Measurements from ENCODE around the gene HDDC2. TPM values are rescaled to one million over a fixed set of nuclear protein-coding genes. Genes with fewer than 3 reads are reported as not detected.

The HDDC2 gene
- total and polyA plus RNA-seq, 2 donors from 2014 or later, result 69.8 to 161 TPM

DNA sequence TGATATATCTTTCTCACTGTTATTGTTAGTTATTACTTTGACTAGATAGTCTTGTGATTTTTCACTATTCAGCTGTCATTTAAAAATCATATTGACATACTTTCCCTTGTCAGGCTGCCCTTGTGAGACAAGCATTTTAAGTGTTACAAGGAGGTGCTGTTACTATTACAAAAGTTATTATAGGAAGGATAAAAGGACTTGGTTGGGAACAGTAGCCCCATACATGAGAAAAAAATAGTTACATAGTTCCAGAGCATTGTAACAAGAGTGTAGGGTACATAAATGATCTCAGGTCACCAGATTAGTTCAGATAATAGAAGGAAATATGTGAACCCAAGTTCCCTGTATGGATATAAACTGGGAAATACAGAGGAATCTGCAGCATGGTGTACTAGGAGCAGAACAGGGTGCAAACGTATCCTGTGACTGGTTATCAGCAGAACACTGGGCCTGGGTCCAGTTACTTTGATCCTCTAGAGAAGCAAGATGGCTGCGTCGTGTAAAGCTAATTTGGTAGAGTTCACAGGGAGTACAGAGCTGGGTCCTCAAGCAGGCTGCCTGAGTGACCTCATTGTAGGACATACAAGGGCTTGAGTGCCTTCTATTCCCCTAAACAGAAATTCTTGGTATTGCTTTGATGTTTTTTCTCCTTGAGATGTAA lies 38.5 kb upstream of the HDDC2 start:
- H3K9me3 ChIP-seq (ENCODE audit: control insufficient read depth in 2 of 3, insufficient read depth in 1 of 3, low read length in 3 of 3), result no peaks in the 10 kb centered on the region
- no peak overlapping the region for H3K9ac ChIP-seq (ENCODE audit: low read length in 3 of 3)
- no peaks in the 10 kb centered on the region for H3K27me3 ChIP-seq (ENCODE audit: control insufficient read depth, insufficient read depth, low read length)
- H3K36me3 ChIP-seq (ENCODE audit: control insufficient read depth in 2 of 3, insufficient read depth in 3 of 3, low read length in 3 of 3), result no peaks in the 10 kb centered on the region
- no peak overlapping the region for H3K4me3 ChIP-seq (ENCODE audit: low read length in 3 of 3)
- H3K4me1 ChIP-seq (ENCODE audit: control insufficient read depth in 2 of 3, insufficient read depth in 2 of 3, low read depth in 1 of 3, low read length in 3 of 3), result no peaks in the 10 kb centered on the region
- TF ChIP-seq, protein P1, sequence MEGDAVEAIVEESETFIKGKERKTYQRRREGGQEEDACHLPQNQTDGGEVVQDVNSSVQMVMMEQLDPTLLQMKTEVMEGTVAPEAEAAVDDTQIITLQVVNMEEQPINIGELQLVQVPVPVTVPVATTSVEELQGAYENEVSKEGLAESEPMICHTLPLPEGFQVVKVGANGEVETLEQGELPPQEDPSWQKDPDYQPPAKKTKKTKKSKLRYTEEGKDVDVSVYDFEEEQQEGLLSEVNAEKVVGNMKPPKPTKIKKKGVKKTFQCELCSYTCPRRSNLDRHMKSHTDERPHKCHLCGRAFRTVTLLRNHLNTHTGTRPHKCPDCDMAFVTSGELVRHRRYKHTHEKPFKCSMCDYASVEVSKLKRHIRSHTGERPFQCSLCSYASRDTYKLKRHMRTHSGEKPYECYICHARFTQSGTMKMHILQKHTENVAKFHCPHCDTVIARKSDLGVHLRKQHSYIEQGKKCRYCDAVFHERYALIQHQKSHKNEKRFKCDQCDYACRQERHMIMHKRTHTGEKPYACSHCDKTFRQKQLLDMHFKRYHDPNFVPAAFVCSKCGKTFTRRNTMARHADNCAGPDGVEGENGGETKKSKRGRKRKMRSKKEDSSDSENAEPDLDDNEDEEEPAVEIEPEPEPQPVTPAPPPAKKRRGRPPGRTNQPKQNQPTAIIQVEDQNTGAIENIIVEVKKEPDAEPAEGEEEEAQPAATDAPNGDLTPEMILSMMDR (IDR thresholded peaks at IDR 0.05; ENCODE audit: borderline replicate concordance, extremely low read depth, insufficient read depth), result no peak
- DNase-seq (no peak), FAIRE-seq (no peak)
- intact Hi-C loops (cut with DNase I), result no loop called here
- no peak overlapping the region for H3K27ac ChIP-seq (ENCODE audit: low read depth in 2 of 2, low read length in 2 of 2)

DNA sequence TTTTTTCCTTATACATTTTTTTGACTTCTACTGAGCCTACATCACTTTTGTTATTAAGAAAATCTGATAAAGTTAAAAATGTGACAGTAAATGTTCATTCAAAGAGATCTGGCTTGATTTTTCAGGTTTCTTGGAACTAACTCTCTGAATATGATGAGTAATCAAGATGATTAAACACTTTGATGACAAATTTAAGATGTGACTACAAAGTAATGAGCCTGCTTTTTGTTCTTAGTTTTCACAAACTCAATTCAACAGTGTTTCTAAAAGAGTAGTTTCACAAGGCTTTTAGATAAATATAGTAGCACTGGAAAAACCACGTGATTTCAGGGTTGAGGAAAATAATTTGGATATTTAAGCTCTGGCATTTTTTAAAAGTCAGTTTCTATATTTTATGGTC lies 37.9 kb upstream of the HDDC2 start:
- Histone ChIP-seq H3K27ac (ENCODE audit: low read depth in 2 of 2, low read length in 2 of 2) (no peak overlapping the region), H3K9me3 (ENCODE audit: control insufficient read depth in 2 of 3, insufficient read depth in 1 of 3, low read length in 3 of 3) (no peaks in the 10 kb centered on the region), H3K4me1 (ENCODE audit: control insufficient read depth in 2 of 3, insufficient read depth in 2 of 3, low read depth in 1 of 3, low read length in 3 of 3) (no peaks in the 10 kb centered on the region), H3K36me3 (ENCODE audit: control insufficient read depth in 2 of 3, insufficient read depth in 3 of 3, low read length in 3 of 3) (no peaks in the 10 kb centered on the region), H3K27me3 (ENCODE audit: control insufficient read depth, insufficient read depth, low read length) (no peaks in the 10 kb centered on the region), H3K9ac (ENCODE audit: low read length in 3 of 3) (no peak overlapping the region), H3K4me3 (ENCODE audit: low read length in 3 of 3) (no peak overlapping the region)
- FAIRE-seq (no peak), DNase-seq (no peak)
- TF ChIP-seq, protein P1 (IDR thresholded peaks at IDR 0.05; ENCODE audit: borderline replicate concordance, extremely low read depth, insufficient read depth), result no peak
- intact Hi-C loops (cut with DNase I), result no loop called here

DNA sequence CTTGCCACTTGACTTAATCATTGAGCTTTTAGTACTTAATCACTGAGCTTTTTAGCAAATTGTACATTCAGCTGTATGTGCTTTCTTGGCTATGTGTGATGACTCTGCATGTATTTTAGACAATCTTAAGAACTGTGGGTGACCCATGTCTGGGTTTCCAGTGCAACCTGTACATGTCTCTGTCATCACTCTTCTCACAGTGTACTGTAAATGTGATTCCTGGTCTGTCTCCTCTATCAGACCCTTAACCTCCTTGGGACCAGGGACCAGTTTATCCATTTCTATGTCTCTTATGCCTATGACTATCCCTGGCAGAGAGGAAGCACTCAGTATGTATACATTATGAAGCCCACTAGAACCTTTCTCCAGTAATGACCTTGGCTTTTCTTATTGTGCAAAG lies 36.6 kb upstream of the HDDC2 start:
- DNase-seq (no peak), FAIRE-seq (no peak)
- Histone ChIP-seq H3K4me3 (ENCODE audit: low read length in 3 of 3) (no peak overlapping the region), H3K4me1 (ENCODE audit: control insufficient read depth in 2 of 3, insufficient read depth in 2 of 3, low read depth in 1 of 3, low read length in 3 of 3) (no peaks in the 10 kb centered on the region), H3K27ac (ENCODE audit: low read depth in 2 of 2, low read length in 2 of 2) (no peak overlapping the region), H3K9me3 (ENCODE audit: control insufficient read depth in 2 of 3, insufficient read depth in 1 of 3, low read length in 3 of 3) (no peaks in the 10 kb centered on the region), H3K36me3 (ENCODE audit: control insufficient read depth in 2 of 3, insufficient read depth in 3 of 3, low read length in 3 of 3) (no peaks in the 10 kb centered on the region), H3K9ac (ENCODE audit: low read length in 3 of 3) (no peak overlapping the region), H3K27me3 (ENCODE audit: control insufficient read depth, insufficient read depth, low read length) (no peaks in the 10 kb centered on the region)
- intact Hi-C loops (cut with DNase I), result no loop called here
- TF ChIP-seq, protein P1 (IDR thresholded peaks at IDR 0.05; ENCODE audit: borderline replicate concordance, extremely low read depth, insufficient read depth), result no peak

DNA sequence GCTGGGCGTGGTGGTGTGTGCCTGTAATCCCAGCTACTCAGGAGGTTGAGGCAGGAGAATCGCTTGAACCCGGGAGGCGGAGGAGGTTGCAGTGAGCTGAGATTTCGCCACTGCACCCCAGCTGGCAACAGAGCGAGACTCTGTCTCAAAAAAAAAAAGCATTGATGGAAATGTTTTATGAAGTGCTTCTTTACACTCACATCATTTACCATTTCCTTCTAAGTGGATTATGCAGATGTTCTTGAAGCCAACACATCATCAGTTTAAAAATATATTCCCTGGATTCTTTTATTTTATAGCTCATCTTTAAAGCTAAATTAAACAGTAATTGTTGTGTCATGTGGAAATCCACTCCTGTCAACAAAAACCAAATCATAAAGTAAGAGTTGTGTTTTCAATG lies 35.9 kb upstream of the HDDC2 start:
- H3K36me3 ChIP-seq (ENCODE audit: control insufficient read depth in 2 of 3, insufficient read depth in 3 of 3, low read length in 3 of 3), result no peaks in the 10 kb centered on the region
- no peak overlapping the region for H3K9ac ChIP-seq (ENCODE audit: low read length in 3 of 3)
- intact Hi-C loops (cut with DNase I), result no loop called here
- DNase-seq, result no peak
- FAIRE-seq, result no peak
- no peak overlapping the region for H3K27ac ChIP-seq (ENCODE audit: low read depth in 2 of 2, low read length in 2 of 2)
- H3K4me1 ChIP-seq (ENCODE audit: control insufficient read depth in 2 of 3, insufficient read depth in 2 of 3, low read depth in 1 of 3, low read length in 3 of 3), result no peaks in the 10 kb centered on the region
- no peaks in the 10 kb centered on the region for H3K9me3 ChIP-seq (ENCODE audit: control insufficient read depth in 2 of 3, insufficient read depth in 1 of 3, low read length in 3 of 3)
- no peaks in the 10 kb centered on the region for H3K27me3 ChIP-seq (ENCODE audit: control insufficient read depth, insufficient read depth, low read length)
- H3K4me3 ChIP-seq (ENCODE audit: low read length in 3 of 3), result no peak overlapping the region
- TF ChIP-seq, protein P1 (IDR thresholded peaks at IDR 0.05; ENCODE audit: borderline replicate concordance, extremely low read depth, insufficient read depth), result no peak

Data from kidney (tissue), 14 donors.